Ureter (tissue), 1 donor: ENCODE data around the gene RPS19BP1. TPM values are rescaled to one million over a fixed set of nuclear protein-coding genes. Genes with fewer than 3 reads are reported as not detected.

ENCODE experiments used
- DNase-seq: peaks from one replicate; pipeline ENCODE4 v3.0.0-alpha.2; 2020; ENCODE audit warnings: low spot score
- total RNA-seq: library from RNA; stranded (reverse); gene quantifications from one replicate; pipeline ENCODE4 v1.2.4, GENCODE V29; 2023
- donor health status: DM: yes; HTN: yes; CAD: no.

The RPS19BP1 gene, protein sequence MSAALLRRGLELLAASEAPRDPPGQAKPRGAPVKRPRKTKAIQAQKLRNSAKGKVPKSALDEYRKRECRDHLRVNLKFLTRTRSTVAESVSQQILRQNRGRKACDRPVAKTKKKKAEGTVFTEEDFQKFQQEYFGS
- 43.2 TPM for total RNA-seq

DNA sequence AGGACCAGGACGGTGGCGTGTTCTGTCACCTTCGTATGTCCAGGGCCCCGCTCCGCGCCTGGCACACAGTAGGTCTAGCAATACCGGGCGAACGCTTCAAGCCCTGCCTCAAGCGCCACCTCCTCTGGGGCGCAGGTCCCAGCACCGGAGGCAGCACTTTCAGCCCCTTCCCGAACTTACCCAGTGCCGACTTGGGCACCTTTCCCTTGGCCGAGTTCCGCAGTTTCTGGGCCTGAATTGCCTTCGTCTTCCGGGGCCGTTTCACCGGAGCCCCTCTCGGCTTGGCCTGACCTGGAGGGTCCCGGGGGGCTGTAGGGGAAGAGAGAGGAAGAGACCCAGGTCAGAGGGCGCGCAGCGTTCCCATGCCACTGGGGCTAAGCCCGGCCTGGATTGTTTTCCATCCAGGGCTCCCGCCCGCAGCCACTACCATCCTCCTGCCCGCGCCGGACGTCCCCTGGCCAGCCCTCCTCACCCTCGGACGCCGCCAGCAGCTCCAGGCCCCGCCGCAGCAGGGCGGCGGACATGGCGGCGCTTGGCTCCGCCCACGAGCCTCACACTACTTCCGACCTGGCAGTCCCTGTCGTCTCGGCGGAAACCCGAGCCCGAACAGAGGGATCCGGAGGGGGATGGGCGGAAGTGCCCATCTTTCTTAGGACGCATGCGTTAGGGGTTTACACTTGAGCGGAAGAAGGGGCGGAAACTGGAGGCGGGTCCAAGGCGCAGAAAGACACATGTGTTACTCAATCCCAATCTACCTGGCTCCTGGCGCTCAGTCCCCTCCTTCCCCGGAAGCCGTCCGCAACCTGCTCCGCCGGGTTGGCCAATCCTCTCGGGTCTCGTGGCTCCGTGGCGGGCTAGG is at the start of gene RPS19BP1:
Gene RPS19BP1 (minus strand): TSS at position 534 of the 859 bp plus-strand sequence. CDS start 10 bp downstream, at position 524.
- peak; percentile 99 for DNase-seq

DNA sequence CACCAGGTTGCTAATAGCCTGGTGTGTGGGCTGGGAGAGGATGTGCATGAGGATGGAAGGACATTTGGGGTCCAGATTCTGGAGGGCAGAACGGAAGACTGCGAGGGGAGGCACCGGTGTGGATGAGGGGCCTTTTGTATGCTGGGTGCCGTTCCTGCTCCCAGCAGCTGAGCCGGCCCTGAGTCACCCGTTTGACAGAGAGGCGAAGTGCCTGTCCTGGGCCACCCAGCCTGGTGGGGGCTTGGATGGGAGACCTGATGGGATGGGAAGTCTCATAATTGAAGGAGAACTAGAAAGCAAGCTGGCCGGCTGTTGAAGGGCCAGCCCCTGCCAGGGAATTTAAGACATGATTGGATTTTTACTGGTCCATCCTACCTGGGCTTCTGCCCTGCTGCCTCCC is 48.8 kb upstream of the RPS19BP1 start:
- no peak for DNase-seq

DNA sequence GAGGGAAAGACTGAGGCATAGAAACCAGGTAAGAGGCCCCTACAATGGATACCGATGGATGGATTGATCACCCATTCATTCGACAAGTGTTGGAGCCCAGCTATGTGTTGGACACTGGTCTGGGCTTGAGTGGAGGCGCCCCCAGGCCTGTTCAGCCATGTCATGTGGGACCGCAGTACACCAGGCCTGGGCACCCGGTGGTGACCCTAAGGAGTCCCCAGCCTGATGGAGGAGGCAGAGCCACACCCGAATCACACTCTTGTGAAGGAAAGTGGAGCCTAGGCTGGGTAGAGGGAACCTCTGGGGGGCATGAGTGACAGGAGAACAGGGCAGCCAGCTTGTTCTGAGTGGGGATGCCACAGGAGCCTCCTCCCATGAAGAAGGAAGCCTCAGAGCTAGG is 48.2 kb upstream of the RPS19BP1 start:
- DNase-seq = no peak

DNA sequence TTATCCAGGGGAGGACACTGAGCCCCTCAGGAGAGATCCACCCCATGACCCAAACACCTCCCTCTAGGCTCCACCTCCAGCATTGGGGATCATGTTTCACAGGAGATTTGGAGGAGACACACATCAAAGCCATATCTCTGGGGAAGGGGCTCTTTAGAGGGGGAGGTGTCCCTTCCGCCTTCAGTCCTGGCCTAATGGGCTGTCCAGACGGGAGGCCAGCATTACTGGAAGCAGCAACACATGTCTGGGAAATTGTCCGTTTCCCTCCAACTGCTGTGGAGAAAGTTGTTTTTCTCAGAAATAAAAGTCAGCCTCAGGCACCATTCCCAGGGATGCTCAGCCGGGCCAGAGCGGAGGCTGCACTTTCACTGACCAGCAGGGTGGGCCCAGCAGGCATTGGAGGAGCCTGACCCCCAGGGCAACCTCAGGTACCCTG is 47.5 kb upstream of the RPS19BP1 start:
- no peak for DNase-seq

DNA sequence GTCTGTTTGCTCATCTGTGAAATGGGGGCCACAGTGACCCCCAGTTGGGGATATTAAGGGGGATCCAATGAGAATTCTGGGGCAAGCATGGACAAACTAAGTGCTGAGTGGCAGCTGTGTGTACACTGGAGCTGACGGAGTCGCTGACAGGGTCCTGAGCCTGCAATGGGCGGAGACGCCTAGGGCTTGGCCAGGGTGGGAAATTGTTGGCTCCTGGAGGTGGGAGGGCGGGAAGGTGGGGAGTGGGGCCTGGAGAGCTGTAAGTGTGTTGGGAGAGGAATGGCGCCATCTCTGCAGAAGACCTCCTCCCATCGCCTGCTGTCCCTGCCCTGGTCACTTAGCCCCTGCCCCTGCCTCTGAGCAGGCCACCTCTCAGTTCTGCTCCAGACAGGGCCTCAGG is 45.4 kb upstream of the RPS19BP1 start:
- DNase-seq = no peak

DNA sequence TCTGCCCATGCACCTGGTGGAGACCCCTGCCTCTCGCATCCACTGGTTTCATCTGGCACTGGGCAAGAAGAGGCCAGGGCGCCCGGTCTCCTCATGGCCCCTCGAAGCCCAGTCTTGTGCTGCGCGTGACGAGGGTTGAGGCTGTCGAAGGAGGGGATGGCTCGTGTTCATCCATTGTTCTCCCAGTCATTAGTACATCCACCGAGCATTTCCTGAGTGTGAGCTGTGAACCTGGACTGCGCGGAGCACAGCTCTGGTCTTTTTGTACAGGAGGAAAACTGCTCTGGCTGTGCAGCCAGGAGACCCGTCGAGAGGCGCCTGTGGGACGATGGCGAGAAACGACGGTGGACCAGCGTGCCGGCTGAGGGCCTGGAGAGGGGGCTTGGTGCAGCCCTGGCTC is 44.8 kb upstream of the RPS19BP1 start:
- DNase-seq = no peak

DNA sequence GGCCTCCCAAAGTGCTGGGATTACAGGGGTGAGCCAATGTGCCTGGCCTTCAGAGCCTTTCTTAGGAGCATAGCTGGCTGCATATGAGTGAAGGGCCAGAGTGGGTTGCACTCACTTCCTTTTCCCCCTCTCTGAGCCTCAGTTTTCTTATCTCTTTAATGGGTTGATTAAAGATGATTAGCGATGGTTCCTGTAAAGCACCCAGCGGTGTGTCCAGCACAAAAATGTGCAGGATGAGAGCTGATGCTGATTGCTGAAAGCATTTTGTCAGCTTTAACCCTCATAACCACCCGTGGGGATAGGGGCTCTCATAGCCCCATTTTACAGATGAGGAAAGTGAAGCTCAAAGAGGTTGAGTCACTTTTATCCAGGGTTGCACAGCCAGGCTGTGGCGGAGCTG is 43.5 kb upstream of the RPS19BP1 start:
- DNase-seq = no peak

DNA sequence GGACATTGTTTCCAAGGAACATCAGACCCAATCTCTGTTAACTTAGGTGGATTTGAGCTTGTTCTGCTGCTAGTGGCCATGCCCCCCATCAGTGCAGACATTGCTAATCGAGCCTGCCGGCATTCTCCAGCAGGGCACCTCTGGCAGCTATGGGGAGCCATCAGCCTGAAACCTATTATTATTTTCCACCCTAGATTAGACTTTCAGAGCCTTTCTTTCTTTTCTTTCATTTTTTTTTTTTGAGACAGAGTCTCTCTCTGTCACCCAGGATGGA is 42.9 kb upstream of the RPS19BP1 start:
- no peak for DNase-seq

DNA sequence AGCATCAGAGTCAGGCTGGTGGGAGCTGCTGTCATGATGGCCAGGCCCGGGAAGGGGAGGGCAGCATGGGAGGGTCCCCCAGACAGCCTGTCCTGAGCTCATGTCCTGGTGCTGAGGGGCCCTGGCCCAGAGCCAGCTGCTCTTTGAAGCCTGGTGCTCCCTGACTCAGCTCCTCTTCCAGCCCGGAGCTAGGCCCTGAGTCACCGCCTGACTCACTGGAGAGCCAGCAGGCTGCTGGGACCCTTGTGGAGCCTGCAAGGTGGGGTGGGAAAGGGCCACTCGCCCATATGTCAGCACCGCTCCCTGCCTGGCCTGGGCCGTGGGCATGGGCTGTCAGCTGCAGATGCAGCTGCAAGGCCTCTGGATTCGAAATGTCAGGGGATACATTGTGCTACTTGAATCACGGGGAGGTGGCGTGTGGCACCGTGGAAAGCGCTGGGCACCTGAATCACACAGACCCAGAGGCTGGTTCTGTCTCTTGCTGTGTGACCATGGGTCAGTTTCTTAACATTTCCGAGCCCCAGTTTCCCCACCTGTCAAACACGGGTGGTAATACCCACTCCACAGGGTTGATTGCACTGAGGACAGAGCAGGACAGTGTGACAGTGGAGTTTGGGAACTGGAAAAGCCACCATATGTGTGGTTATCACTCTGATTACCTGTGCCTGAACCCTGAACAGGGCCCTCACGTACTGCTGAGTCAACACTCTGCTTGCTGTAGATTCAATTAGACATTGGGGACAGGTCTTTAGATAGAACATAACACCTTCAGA is 42.4 kb upstream of the RPS19BP1 start:
- no peak for DNase-seq

DNA sequence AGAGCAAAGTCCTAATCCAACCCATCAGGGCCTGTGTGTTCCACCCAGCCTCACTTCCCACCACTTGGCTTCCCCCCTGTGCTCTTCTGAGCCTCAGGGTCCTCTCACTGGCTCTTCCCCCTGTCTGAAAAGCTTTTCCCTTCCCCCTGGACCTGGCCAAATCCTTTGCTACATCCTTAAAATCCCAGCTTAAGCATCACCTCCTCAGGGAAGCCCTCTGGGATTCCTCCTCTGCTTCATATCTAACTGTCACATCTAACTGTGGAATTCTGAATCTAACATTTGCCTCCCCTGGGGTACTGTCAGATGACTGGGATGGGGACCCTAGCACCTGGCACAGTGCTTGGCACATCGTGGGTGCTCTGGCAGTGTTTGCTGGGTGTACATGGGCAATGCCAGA is 39.0 kb upstream of the RPS19BP1 start:
- DNase-seq = no peak

DNA sequence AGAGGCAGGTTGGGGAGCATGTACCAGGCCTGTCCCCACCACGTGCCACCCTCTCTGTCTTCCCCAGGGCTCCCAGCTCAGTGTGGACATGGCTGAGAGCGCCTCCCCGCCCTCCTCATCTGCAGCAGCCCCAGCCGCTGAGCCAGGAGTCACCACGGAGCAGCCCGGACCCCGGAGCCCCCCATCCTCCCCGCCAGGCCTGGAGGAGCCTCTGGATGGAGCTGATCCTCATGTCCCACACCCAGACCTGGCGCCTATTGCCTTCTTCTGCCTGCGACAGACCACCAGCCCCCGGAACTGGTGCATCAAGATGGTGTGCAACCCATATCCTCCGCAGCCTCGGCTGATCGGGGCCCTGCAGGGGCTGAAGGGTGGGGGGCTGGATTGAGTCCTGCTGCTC is 38.1 kb upstream of the RPS19BP1 start, which contains the start of gene CACNA1I:
Gene CACNA1I (plus strand): TSS at position 89 of the 400 bp plus-strand sequence. CDS start 0 bp downstream, at position 89.
- no peak for DNase-seq

DNA sequence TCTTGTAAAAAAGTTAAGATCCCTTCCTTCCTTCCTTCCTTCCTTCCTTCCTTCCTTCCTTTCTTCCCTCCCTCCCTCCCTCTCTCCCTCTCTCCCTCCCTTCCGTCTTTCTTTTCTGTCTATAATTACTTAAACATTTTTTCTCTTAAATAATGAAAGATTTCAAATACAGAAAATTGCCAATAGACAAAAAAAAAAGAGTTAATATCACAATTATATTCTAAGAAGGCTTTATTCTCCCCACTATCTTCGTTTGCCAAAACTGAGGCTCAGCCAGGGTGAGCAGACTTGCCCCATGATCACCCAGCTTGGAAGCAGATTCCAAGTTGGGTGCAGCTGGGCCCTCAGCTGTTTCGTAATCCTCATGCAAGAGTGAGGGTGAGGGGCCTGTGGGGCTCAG is 37.7 kb upstream of the RPS19BP1 start:
- DNase-seq = no peak

DNA sequence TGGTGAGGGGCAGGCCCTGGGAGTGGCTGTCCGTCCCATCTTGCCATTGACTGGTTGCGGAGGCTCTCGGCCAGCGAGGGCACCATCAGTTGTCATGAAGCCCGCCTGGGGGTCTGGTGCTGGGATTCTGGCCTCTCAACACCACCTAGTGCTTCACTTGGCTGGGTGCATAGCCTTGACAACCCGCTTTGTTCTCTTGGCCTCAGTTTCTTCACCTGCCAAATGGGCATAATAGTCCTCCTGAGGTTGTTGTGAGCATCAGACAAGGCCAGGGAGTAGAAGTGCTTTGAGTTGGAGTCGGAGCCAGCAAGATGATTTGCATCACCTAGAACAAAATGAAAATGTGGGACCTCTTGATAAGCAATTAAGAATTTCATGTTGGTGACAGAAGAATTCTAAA is 36.5 kb upstream of the RPS19BP1 start:
- DNase-seq = no peak

DNA sequence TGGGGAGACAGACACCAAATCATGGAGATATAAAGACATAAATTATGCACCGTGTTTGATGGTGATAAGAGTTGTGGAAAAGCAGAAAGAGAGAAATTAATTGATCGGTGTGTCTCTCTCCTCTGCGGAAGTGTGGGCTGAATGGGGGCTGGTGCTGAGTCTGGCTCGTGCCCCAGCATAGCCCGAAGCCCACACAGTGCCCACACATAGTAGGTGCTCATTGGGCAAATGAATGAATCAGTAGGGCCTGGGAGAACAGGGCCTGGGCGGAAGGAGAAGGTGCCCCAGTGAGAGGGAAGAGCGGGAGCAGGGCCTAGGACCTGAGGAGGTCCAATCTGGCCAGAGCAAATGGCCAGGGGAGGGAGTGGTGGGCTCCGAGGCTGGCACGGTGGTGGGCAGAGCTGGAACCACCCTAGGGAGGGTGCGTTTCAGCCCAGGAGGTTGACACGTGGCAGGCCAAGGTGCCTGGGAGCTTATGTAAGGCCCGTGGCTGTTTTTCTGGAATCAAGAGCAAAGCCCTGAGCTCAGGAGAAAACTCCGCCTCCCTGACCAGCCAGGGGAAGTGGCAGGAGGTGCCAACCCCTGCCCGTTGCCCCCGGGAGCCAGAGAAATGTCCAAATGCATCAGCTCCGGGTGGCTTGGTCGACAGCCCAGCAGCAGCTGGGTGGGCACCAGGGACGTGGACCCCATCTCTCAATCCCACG is 35.9 kb upstream of the RPS19BP1 start:
- DNase-seq = no peak

DNA sequence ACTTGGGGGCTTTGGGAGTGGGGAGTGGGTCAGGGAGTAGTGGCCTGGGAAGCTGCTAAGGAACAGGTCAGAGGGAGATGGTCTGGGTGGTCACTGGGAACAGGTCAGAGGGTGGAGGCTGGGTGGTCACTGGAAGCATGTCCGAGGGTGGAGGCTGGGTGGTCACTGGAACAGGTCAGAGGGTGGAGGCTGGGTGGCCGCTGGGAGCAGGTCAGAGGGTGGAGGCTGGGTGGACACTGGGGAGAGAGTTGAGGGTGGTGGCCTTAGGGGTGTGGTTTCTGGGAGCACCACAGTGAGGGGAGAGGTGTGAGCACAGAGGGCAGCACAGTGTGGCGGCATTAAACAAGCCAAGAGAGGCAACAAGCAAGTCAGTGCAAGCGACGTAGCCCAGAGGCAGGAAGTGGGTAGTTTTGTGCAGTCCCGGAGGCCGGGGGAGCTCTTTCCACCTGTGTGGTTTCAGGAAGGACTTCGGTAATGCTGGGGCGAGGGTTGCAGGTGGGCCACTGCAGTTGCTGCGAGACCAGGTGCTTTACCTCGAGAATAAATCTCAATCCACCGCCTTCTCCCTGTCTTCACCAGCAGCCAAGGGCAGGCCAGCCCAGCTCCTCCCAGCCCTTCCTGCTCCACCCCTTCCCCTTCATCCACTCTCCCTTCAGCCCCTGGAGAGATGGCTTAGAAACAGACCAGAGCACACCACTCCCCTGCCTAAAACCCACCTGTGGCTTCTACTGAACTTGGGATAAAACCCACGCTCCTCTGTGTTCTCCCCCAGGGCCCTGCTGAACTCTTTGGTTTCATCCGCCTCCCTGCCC is 34.8 kb upstream of the RPS19BP1 start:
- peak; percentile 67 for DNase-seq

DNA sequence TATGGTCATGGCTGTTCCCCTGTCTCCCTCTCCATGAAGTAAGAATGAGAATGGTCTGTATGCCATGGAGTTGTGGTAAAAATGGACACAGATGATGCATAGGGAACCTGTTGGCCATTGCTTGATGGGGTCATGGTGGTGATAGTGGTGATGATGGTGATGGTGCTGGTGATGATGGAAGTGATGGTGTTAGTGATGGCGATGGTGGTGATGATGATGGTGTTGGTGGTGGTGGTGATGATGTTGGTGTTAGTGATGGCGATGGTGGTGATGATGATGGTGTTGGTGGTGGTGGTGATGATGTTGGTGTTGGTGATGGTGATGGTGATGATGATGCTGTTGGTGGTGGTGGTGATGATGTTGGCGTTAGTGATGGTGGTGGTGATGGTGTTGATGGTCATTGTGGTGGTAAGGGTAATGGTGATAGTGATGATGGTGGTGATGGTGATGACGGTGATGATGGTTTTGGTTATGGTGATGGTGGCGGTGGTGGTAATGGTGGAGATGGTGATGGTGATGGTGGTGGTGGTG is 32.9 kb upstream of the RPS19BP1 start:
- no peak for DNase-seq

DNA sequence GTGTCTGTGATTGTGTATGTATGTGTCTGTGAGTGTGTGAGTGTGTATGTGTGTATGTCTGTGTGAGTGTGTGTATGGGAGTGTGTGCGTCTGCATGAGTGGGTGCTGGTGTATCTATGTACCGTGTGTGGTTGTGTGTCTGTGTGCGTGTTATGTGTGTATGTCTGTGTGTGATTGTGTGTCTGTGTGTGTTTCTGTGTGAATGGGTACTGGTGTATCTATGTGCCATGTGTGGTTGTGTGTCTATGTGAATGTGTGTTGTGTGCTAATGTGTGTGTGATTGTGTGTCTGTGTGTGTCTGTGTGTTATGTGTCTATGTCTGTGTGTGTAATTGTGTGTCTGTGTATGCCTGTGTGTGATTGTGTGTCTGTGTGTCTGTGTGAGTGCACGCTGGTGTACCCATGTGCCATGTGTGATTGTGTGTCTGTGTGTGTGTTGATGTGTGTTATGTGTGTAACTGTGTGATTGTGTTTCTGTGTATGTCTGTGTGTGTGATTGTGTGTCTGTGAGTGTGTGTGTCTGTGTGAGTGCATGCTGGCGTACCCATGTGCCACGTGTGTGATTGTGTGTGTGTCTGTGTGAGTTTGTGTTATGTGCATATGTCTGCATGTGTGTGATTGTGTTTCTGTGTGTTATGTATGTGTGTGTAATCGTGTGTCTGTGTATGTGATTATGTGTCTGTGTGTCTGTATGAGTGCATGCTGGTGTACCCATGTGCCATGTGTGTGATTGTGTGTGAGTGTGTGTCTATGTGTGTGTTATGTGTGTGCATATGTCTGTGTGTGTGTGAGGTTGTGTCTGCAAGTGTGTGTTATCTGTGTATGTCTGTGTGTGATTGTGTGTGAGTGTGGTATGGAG is 31.3 kb upstream of the RPS19BP1 start:
- no peak for DNase-seq

DNA sequence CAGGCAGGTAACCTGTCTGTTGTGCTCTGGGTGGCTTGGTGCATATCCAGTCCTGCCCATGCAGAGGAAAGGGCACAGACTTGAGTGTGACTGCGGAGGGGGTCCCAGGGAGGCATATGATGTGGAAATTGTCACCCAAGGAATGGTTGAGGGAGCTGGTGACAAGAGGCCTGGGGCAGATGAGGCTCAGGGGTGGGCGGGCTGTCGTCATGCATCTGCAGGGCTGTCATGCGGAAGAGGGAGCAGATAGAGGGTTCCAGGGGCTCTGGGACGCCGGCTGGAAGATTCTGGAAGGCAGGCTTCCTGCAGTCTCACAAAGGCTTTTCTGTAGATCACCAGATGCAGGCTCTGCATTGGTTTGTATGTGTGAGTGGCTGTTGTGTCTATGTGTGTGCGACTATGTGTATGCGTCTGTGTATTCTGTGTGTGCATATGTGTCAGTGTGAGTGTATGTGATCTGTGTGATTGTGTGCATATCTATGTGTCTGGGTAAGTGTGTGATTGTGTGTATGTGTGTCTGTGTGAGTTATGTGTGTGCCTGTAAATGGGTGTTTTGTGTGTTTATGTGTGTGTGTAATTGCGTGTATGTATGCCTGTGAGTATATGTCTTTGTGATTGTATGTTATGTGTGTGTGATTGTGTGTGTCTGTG is 30.4 kb upstream of the RPS19BP1 start:
- DNase-seq = no peak

DNA sequence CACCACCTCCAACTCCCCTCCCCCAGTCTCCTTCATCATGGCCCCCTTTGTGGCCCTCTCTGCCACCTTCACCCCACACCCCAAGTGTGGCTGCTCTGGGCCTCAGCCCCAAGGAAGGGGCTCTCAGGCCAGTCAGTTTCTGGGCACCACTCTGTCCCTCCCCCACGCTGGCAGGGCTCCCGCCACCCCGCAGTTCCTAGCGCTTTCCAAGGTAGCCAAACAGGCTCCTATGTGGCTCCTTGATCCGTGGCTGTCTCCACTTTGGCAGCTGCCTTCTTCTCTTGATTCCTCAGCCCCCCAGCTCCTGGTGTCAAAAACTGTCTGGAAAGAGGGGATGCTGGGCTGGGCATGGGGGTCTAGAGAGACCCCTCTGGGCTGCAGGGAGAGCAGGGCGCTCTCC is 27.6 kb upstream of the RPS19BP1 start:
- DNase-seq = no peak
